SK-N-SH treated with all-trans-retinoic acid at 6 μM for 48 hours (cell line): Measurements from ENCODE around the gene C22orf31.

Source experiments
- ATAC-seq: fragments of 200-7000 bp; cut with Tn5 transposase; 3 replicates; pipeline ENCODE4 v1.9.1; 2020; ENCODE audit warnings: mild to moderate bottlenecking, moderate library complexity
- BACH2 ChIP-seq: fragments of 250-450 bp; sonication (Bioruptor Pico); IDR thresholded peaks from 2 replicates; pipeline ENCODE4 v1.9.0; 2021; ENCODE audit warnings: mild to moderate bottlenecking, borderline replicate concordance
- CREB5 ChIP-seq: fragments of 250-450 bp; sonication (Bioruptor Pico); IDR thresholded peaks from 2 replicates; pipeline ENCODE4 v1.5.1; 2020; ENCODE audit warnings: low read depth, mild to moderate bottlenecking, moderate library complexity
- CSRNP3 ChIP-seq: fragments of 250-450 bp; sonication (Bioruptor Pico); IDR thresholded peaks from 2 replicates; pipeline ENCODE4 v1.5.1; 2021; ENCODE audit warnings: mild to moderate bottlenecking, moderate library complexity
- ESRRG ChIP-seq: fragments of 250-450 bp; sonication (Bioruptor Pico); IDR thresholded peaks from 2 replicates; pipeline ENCODE4 v1.6.1; 2021; ENCODE audit warnings: mild to moderate bottlenecking
- GLIS3 ChIP-seq: fragments of 250-450 bp; sonication (Bioruptor Pico); IDR thresholded peaks from 2 replicates; pipeline ENCODE4 v1.5.0; 2020; ENCODE audit warnings: mild to moderate bottlenecking, moderate library complexity
- ISL1 ChIP-seq: fragments of 250-450 bp; sonication (Bioruptor Pico); IDR thresholded peaks from 2 replicates; pipeline ENCODE4 v2.1.2; 2022; ENCODE audit warnings: mild to moderate bottlenecking, moderate library complexity
- OSR1 ChIP-seq: fragments of 250-450 bp; sonication (Bioruptor Pico); IDR thresholded peaks from 2 replicates; pipeline ENCODE4 v1.8.0; 2022; ENCODE audit warnings: moderate library complexity, mild to moderate bottlenecking, inconsistent platforms
- POU6F1 ChIP-seq: fragments of 250-450 bp; sonication (Bioruptor Pico); IDR thresholded peaks from 2 replicates; pipeline ENCODE4 v1.8.0; 2021; ENCODE audit warnings: low read depth, mild to moderate bottlenecking, moderate library complexity, borderline replicate concordance
- PPARA ChIP-seq: fragments of 250-450 bp; sonication (Bioruptor Pico); IDR thresholded peaks from 2 replicates; pipeline ENCODE4 v1.5.0; 2020; ENCODE audit warnings: mild to moderate bottlenecking, borderline replicate concordance
- RARB ChIP-seq: fragments of 250-450 bp; sonication (Bioruptor Pico); IDR thresholded peaks from 2 replicates; pipeline ENCODE4 v1.8.0; 2021; ENCODE audit warnings: mild to moderate bottlenecking, moderate library complexity
- SNAI2 ChIP-seq: fragments of 250-450 bp; sonication (Bioruptor Pico); IDR thresholded peaks from 2 replicates; pipeline ENCODE4 v1.5.0; 2020; ENCODE audit warnings: mild to moderate bottlenecking, moderate library complexity
- TCF4 ChIP-seq: fragments of 250-450 bp; sonication (Bioruptor Pico); IDR thresholded peaks from 2 replicates; pipeline ENCODE4 v1.8.0; 2021; ENCODE audit warnings: mild to moderate bottlenecking, moderate library complexity, borderline replicate concordance
- TOX ChIP-seq: fragments of 250-450 bp; sonication (Bioruptor Pico); IDR thresholded peaks from 2 replicates; pipeline ENCODE4 v1.8.0; 2021; ENCODE audit warnings: mild to moderate bottlenecking, moderate library complexity, borderline replicate concordance
- ZC3H10 ChIP-seq: fragments of 250-450 bp; sonication (Bioruptor Pico); IDR thresholded peaks from 2 replicates; pipeline ENCODE4 v1.5.1; 2021; ENCODE audit warnings: mild to moderate bottlenecking, moderate library complexity
- ZFP3 ChIP-seq: fragments of 250-450 bp; sonication (Bioruptor Pico); IDR thresholded peaks from 2 replicates; pipeline ENCODE4 v1.5.0; 2020; ENCODE audit warnings: mild to moderate bottlenecking, moderate library complexity
- ZFP30 ChIP-seq: fragments of 450-650 bp; formaldehyde crosslinking; IDR thresholded peaks from 2 replicates; pipeline ENCODE4 v1.5.0; 2022; ENCODE audit warnings: mild to moderate bottlenecking, moderate library complexity
- ZNF565 ChIP-seq: fragments of 450-650 bp; formaldehyde crosslinking; conservative IDR thresholded peaks from 2 replicates; pipeline ENCODE4 v1.5.0; 2020; ENCODE audit warnings: low read depth, mild to moderate bottlenecking, moderate library complexity
- ZNF70 ChIP-seq: fragments of 450-650 bp; formaldehyde crosslinking; IDR thresholded peaks from 2 replicates; pipeline ENCODE4 v1.5.0; 2020; ENCODE audit warnings: mild to moderate bottlenecking, moderate library complexity
- ZNF8 ChIP-seq: fragments of 450-650 bp; formaldehyde crosslinking; IDR thresholded peaks from 2 replicates; pipeline ENCODE4 v1.5.0; 2020; ENCODE audit warnings: mild to moderate bottlenecking, moderate library complexity
- TF ChIP-seq, protein P1 (sequence below): fragments of 250-450 bp; sonication (Bioruptor Pico); IDR thresholded peaks from 2 replicates; pipeline ENCODE4 v1.5.0; 2020; ENCODE audit warnings: mild to moderate bottlenecking, moderate library complexity

C22orf31 gene

DNA sequence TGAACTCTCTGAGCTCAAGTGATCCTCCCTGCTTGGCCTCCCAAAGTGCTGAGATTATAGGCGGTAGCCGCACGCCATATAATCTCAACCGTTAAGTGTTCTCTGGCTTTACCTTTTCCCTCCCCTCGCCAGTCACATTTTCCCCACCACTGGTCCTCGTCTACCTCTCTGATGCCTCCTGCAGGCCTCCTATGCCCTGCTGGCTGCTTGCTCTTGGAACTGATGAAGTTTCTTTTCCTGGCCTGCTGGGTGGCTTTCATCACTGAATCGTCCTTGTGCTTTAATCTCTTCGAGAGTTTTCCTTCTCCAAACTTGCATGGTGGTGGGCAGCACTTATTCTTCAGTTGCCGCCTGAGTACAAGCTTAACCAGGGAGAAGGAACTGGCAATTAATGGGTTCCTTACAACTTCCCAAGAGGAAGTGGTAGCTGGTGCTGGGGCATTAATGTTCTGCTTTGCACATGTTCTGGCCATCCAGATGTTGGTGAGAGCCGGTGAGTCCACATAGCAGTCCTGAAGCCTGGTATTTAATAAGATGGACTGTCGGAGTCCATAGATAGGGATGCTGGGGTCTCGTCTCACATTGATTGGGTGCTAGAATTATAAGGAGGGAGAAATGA is 1.3 kb downstream of the C22orf31 start:
- TF ChIP-seq TCF4 (CRISPR knock-in tag) (no peak), ZFP30 (no peak), PPARA (no peak), ZNF565 (CRISPR knock-in tag) (no peak), CSRNP3 (no peak), ZNF8 (CRISPR knock-in tag) (no peak), OSR1 (no peak), ESRRG (CRISPR knock-in tag) (no peak), ZC3H10 (no peak), BACH2 (no peak), RARB (CRISPR knock-in tag) (no peak)
- TF ChIP-seq, protein P1, sequence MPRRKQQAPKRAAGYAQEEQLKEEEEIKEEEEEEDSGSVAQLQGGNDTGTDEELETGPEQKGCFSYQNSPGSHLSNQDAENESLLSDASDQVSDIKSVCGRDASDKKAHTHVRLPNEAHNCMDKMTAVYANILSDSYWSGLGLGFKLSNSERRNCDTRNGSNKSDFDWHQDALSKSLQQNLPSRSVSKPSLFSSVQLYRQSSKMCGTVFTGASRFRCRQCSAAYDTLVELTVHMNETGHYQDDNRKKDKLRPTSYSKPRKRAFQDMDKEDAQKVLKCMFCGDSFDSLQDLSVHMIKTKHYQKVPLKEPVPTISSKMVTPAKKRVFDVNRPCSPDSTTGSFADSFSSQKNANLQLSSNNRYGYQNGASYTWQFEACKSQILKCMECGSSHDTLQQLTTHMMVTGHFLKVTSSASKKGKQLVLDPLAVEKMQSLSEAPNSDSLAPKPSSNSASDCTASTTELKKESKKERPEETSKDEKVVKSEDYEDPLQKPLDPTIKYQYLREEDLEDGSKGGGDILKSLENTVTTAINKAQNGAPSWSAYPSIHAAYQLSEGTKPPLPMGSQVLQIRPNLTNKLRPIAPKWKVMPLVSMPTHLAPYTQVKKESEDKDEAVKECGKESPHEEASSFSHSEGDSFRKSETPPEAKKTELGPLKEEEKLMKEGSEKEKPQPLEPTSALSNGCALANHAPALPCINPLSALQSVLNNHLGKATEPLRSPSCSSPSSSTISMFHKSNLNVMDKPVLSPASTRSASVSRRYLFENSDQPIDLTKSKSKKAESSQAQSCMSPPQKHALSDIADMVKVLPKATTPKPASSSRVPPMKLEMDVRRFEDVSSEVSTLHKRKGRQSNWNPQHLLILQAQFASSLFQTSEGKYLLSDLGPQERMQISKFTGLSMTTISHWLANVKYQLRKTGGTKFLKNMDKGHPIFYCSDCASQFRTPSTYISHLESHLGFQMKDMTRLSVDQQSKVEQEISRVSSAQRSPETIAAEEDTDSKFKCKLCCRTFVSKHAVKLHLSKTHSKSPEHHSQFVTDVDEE (CRISPR knock-in tag): no peak
- no peak for ATAC-seq

- TF ChIP-seq POU6F1 (CRISPR knock-in tag) (no peak), GLIS3 (CRISPR knock-in tag) (no peak), TCF4 (CRISPR knock-in tag) (no peak), BACH2 (no peak), ZNF565 (CRISPR knock-in tag) (no peak), SNAI2 (CRISPR knock-in tag) (no peak), ZFP30 (no peak), OSR1 (no peak), TOX (no peak), ZC3H10 (no peak), ZNF8 (CRISPR knock-in tag) (no peak), ZNF70 (CRISPR knock-in tag) (no peak), CSRNP3 (no peak), ZFP3 (no peak), ESRRG (CRISPR knock-in tag) (no peak)
- no peak for ATAC-seq
These were observed 5.2 kb downstream of the C22orf31 start for GRCh38 chr22:29056472-29056871.

DNA sequence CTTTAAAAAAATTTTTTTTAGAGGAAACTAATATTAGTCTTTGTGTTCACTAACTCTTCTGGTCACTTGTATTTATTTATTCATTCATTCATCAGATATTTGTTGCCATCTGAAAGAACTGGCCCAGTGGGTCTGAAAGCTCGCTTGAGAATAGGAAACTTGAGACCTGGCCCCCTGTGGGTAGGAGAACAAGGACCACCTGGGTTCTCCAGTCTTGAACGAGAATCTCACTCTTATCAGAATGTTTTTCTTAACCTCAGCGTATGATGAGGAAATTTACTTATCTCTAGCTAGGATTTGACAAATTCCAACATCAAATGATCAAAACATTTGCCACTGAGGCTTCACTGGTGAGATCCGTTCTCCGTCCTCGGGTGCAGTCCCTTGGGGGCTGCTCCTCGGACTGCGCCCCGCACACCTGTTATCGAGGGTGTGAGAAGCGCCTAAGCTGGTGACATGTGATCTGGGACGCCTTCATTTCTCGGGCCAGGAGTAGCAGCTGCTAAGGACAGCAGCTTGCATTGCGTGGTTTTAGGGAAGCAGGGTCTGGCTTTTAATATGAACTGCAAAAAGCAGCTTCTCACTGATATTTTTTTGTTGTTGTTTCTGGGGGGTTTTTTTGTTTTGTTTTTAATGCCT is 6.3 kb downstream of the C22orf31 start:
- no peak for ATAC-seq
- TF ChIP-seq BACH2: no peak
- no peak for TF ChIP-seq ZFP30
- TF ChIP-seq CSRNP3: no peak
- no peak for TF ChIP-seq RARB (CRISPR knock-in tag)
- TF ChIP-seq ZNF565 (CRISPR knock-in tag): no peak
- TF ChIP-seq ZNF70 (CRISPR knock-in tag): no peak
- no peak for TF ChIP-seq PPARA
- TF ChIP-seq, protein P1 (CRISPR knock-in tag): no peak
- TF ChIP-seq ESRRG (CRISPR knock-in tag): no peak
- no peak for TF ChIP-seq ZC3H10
- no peak for TF ChIP-seq CREB5 (CRISPR knock-in tag)
- no peak for TF ChIP-seq GLIS3 (CRISPR knock-in tag)
- TF ChIP-seq ISL1 (CRISPR knock-in tag): no peak
- TF ChIP-seq ZFP3: no peak
- no peak for TF ChIP-seq ZNF8 (CRISPR knock-in tag)
- TF ChIP-seq TCF4 (CRISPR knock-in tag): no peak
